SU-DHL-6 (cell line): ENCODE data around the gene MRPS6.

ENCODE experiments used
- CTCF ChIP-seq: fragments of 200-600 bp; sonication (generic); IDR thresholded peaks from one replicate; pipeline ENCODE4 v1.5.1; 2017; ENCODE audit warnings: antibody characterized with exemption, mild to moderate bottlenecking, low read length, moderate library complexity; ENCODE audit not compliant: insufficient read depth, poor library complexity, severe bottlenecking
- EZH2phosphoT487 ChIP-seq: fragments of 200-600 bp; sonication (generic), shearing (Covaris generic); conservative IDR thresholded peaks from 2 replicates; pipeline ENCODE4 v1.6.1; 2018; ENCODE audit warnings: mild to moderate bottlenecking, antibody characterized with exemption, low read length, moderate library complexity, mixed read lengths

- TF ChIP-seq CTCF: no peak
- TF ChIP-seq EZH2phosphoT487: no peak
Measured at GRCh38 chr21:34157521-34157920, 84.1 kb downstream of the MRPS6 start.
